ENCODE measurements around the gene XKR7.
"Not testable (repeated sequence)": the region's sequence is repeated elsewhere in the genome, so short reads cannot be mapped to it uniquely, and the experiment has no call there.

Gene XKR7

DNA sequence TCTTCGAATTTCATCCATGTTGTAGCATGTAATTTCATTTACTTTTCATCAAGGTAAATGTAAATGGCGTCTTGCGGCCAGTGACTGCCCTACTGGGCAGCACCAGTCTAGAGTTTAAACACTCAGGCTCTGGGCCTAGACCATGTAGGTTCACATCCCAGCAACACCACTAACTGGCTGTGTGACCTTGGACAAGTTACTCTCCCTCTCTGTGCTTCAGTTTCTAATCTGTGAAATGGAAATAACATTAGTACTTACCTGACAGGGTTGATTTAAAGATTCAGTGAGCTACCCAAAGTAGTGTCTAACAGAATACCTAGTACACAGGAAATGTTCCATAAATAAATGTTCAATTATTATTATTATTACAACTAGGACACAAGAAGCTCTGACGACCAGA lies 45.4 kb upstream of the XKR7 start:
- in situ Hi-C loops (cut with MboI; ENCODE audit: low sequenced_read_pairs, unreplicated experiment): no loop called here
- TF ChIP-seq, protein P1, sequence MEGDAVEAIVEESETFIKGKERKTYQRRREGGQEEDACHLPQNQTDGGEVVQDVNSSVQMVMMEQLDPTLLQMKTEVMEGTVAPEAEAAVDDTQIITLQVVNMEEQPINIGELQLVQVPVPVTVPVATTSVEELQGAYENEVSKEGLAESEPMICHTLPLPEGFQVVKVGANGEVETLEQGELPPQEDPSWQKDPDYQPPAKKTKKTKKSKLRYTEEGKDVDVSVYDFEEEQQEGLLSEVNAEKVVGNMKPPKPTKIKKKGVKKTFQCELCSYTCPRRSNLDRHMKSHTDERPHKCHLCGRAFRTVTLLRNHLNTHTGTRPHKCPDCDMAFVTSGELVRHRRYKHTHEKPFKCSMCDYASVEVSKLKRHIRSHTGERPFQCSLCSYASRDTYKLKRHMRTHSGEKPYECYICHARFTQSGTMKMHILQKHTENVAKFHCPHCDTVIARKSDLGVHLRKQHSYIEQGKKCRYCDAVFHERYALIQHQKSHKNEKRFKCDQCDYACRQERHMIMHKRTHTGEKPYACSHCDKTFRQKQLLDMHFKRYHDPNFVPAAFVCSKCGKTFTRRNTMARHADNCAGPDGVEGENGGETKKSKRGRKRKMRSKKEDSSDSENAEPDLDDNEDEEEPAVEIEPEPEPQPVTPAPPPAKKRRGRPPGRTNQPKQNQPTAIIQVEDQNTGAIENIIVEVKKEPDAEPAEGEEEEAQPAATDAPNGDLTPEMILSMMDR (IDR thresholded peaks at IDR 0.05; ENCODE audit: borderline replicate concordance, control extremely low read depth, extremely low read depth, insufficient read depth, missing control alignments): no peak
- no peak for DNase-seq (ENCODE audit: low spot score)

DNA sequence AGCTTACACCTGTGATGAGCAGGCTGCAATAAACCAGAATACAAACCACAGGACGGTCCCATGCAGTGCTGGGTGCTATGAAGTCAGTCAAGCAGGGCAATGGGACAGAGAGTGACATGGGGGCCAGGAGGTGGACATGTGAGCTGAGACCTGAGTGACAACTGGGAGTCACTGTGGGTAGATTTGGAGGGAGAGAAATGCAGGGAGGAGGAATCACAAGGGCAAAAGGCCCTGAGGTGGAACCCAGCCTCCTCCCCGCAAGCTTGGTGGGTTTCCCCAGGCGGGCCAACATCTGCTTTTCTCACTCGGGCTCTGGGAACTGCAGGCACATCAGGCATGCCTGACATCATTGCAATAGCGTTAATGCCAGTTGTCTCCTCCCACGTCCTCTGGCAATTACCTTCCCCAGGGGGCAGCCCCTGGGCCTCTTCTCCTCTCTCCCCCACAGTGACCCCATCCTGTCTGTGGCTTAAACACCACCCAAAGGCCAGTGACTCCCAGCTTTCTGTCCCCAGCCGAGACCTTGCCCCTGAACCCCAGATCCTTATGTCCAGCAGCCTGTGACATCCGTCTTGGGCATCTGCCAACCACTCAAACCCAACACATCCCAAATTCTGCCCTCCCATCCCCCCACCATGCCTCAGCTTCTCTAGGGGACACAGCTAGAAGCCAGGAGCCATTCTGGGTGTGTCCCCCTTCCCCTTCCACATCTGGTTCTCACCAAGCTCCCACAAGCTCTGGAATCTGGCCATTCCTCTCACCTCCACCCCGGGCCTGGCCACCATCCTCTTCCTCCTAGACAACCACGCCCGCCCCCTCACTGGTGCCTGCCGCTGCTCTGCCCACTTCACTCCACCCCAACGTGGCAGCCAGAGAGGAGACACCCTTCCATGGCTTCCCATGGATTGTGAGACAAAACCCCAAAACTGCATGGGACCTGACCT lies 44.3 kb upstream of the XKR7 start:
- TF ChIP-seq, protein P1 (IDR thresholded peaks at IDR 0.05; ENCODE audit: borderline replicate concordance, control extremely low read depth, extremely low read depth, insufficient read depth, missing control alignments): no peak
- in situ Hi-C loops (cut with MboI; ENCODE audit: low sequenced_read_pairs, unreplicated experiment): no loop called here
- peak; percentile 79 for DNase-seq (ENCODE audit: low spot score)

DNA sequence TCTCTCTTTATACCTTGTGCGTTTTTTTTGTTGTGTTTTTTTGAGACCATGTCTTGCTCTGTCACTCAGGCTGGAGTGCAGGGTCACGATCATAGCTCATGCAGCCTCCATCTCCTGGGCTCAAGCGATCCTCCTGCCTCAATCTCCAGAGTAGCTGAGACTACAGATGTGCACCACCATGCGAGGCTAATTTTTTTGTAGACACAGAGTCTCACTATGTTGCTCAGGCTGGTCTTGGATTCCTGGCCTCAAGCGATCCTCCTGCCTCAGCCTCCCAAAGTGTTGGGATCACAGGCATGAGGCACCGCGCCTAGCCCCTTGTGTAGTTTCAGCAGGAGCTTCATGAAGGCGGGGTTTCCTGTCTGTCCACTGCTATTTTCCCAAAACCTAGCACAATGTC lies 43.4 kb upstream of the XKR7 start:
- in situ Hi-C loops (cut with MboI; ENCODE audit: low sequenced_read_pairs, unreplicated experiment): no loop called here

DNA sequence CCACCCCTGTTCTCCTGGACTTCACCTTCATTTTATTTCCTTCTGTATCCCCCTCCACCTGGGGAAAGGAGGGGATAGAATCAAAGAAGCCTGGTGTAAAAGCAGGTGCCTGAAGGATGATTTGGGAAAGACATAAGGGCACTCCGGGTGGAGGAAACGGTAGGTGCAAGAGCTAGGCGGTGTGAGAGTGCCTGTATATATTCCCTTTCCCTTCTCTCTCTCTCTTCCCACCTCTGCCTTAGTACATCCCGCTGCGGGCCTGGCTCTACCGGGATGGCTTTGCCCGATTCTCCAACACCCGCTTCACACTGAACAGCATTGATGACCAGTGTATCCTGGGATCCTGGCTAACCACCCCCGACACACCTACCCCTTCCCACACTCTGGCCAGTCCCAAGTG lies 42.3 kb upstream of the XKR7 start:
- in situ Hi-C loops (cut with MboI; ENCODE audit: low sequenced_read_pairs, unreplicated experiment): no loop called here
- TF ChIP-seq, protein P1 (IDR thresholded peaks at IDR 0.05; ENCODE audit: borderline replicate concordance, control extremely low read depth, extremely low read depth, insufficient read depth, missing control alignments): no peak
- no peak for DNase-seq (ENCODE audit: low spot score)

More for the DNA sequence above, 43.4 kb upstream of the XKR7 start:
- DNase-seq (ENCODE audit: low spot score): no peak
- TF ChIP-seq, protein P1 (IDR thresholded peaks at IDR 0.05; ENCODE audit: borderline replicate concordance, control extremely low read depth, extremely low read depth, insufficient read depth, missing control alignments): no peak

DNA sequence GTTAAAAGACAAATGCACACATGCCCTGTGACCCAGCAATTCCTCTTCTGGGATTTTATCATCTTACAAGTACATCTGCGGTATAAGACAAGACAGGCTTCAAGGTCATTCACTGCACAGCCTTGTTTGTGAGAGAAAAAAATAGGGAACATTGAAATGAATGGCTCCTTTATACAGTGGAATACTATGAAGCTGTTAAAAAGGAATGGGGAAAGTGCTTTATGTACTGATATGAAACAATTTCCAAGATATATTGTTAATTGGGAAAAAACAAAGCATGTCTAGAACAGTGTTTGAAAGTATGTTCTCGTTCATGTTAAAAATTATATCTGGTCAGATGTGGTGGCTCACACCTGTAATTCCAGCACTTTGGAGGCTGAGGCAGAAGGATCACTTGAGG lies 41.5 kb upstream of the XKR7 start:
- TF ChIP-seq, protein P1 (IDR thresholded peaks at IDR 0.05; ENCODE audit: borderline replicate concordance, control extremely low read depth, extremely low read depth, insufficient read depth, missing control alignments): no peak
- in situ Hi-C loops (cut with MboI; ENCODE audit: low sequenced_read_pairs, unreplicated experiment): no loop called here
- DNase-seq (ENCODE audit: low spot score): no peak

DNA sequence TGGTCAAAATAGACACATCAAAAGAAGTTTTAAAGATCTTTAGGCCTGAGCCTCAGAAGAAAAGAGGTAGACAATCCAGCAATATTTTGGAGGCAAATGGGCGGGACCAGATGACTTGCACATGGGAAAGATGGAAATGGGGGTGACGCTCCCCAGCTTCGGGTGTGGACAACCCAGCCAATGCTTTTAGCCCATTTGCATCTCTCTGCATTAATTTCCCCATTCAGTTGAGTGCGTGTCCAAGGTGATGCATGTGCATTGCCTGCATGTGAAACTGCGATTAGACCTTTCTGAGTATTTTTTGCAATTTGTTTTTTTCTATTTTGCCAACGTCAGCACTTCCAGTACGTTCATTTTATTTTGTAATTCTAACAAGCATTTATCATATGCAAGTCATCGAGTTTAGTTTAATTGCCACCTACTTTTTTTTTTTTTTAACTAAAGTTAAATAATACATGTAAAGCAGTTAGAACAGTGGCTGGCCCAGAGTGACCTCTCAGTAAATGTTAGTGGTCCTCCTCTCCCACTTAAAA lies 40.3 kb upstream of the XKR7 start:
- in situ Hi-C loops (cut with MboI; ENCODE audit: low sequenced_read_pairs, unreplicated experiment): no loop called here
- DNase-seq (ENCODE audit: low spot score): no peak
- TF ChIP-seq, protein P1 (IDR thresholded peaks at IDR 0.05; ENCODE audit: borderline replicate concordance, control extremely low read depth, extremely low read depth, insufficient read depth, missing control alignments): no peak

DNA sequence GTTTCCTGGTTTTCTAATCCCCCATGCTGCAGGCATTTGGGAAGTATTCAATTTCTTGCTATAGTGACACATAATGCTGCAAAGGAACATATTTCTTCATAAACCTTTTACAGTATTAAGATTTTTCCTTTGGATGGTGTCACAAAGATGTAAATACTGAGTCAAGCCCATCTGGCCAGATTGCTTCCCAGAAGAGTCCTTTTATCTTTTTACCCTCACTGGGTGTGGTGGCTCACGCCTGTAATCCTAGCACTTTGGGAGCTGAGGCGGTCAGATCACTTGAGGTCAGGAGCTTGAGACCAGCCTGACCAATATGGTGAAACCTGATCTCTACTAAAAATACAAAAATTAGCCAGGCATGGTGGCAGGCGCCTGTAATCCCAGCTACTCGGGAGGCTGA lies 38.3 kb upstream of the XKR7 start:
- DNase-seq (ENCODE audit: low spot score); in situ Hi-C loops (cut with MboI; ENCODE audit: low sequenced_read_pairs, unreplicated experiment): not testable (repeated sequence)
